CD14-positive monocyte (primary cell): ENCODE data around the gene HGFAC. TPM values are rescaled to one million over a fixed set of nuclear protein-coding genes. Genes with fewer than 3 reads are reported as not detected.

Experiments used
- DNase-seq, 3 donors: peaks; one replicate each; pipeline ENCODE4 v3.0.0-alpha.2; 2011 to 2022
- H2AFZ ChIP-seq: 2 replicates; pipeline ENCODE4 v1.6.0; 2012; ENCODE audit warnings: mild to moderate bottlenecking, low read depth, low read length, inconsistent platforms; ENCODE audit not compliant: insufficient read depth, poor library complexity, severe bottlenecking
- H3K27ac ChIP-seq, 2 donors: 1 replicate in 1 of 2; 2 replicates in 1 of 2; pipeline ENCODE4 v1.5.1; 2012 to 2013; ENCODE audit warnings: low read length in 2 of 2, control low read depth in 1 of 2, inconsistent platforms in 1 of 2, low read depth in 1 of 2, mild to moderate bottlenecking in 1 of 2
- H3K27me3 ChIP-seq, 2 donors: one replicate each; pipeline versions ENCODE4 v1.6.0 to v1.6.1; 2011 to 2013; ENCODE audit warnings: low read length in 2 of 2; ENCODE audit not compliant: control insufficient read depth in 2 of 2, insufficient read depth in 2 of 2
- H3K36me3 ChIP-seq, 2 donors: replicated peaks in 1 of 2; 1 replicate in 1 of 2; 2 replicates in 1 of 2; pipeline versions ENCODE4 v1.5.1 to v1.6.1; 2012 to 2013; ENCODE audit warnings: low read length in 2 of 2, control low read depth in 1 of 2, inconsistent platforms in 1 of 2, mild to moderate bottlenecking in 1 of 2; ENCODE audit not compliant: insufficient read depth in 2 of 2, control insufficient read depth in 1 of 2
- H3K4me1 ChIP-seq, 2 donors: 1 replicate in 1 of 2; 2 replicates in 1 of 2; pipeline versions ENCODE4 v1.5.1 to v1.6.1; 2012 to 2013; ENCODE audit warnings: low read length in 2 of 2, control low read depth in 1 of 2, inconsistent platforms in 1 of 2, mild to moderate bottlenecking in 1 of 2, moderate library complexity in 1 of 2; ENCODE audit not compliant: insufficient read depth in 2 of 2, control insufficient read depth in 1 of 2
- H3K4me2 ChIP-seq: replicated peaks from 2 replicates; pipeline ENCODE3; 2012; ENCODE audit warnings: low read length, moderate library complexity, mild to moderate bottlenecking; ENCODE audit not compliant: poor library complexity, severe bottlenecking; ENCODE audit errors: extremely low read depth
- H3K4me3 ChIP-seq, 3 experiments: fragments of 200-600 bp in 1 of 3; sonication (generic) in 1 of 3; replicated peaks in 1 of 3; 1 replicate in 2 of 3; 2 replicates in 1 of 3; pipeline ENCODE4 v1.5.1; 2011 to 2013; ENCODE audit warnings: low read length in 3 of 3, mild to moderate bottlenecking in 3 of 3, control low read depth in 2 of 3, low read depth in 2 of 3, inconsistent platforms in 1 of 3, moderate library complexity in 1 of 3
- H3K79me2 ChIP-seq: 2 replicates; pipeline ENCODE4 v1.6.0; 2012; ENCODE audit warnings: mild to moderate bottlenecking, control low read depth, inconsistent platforms, low read length, moderate library complexity; ENCODE audit not compliant: insufficient read depth
- H3K9ac ChIP-seq: 2 replicates; pipeline ENCODE4 v1.6.0; 2017; ENCODE audit warnings: low read length, mild to moderate bottlenecking; ENCODE audit not compliant: insufficient read depth, poor library complexity, severe bottlenecking
- H3K9me3 ChIP-seq, 2 donors: replicated peaks in 1 of 2; 1 replicate in 1 of 2; 2 replicates in 1 of 2; pipeline versions ENCODE4 v1.5.1 to v1.6.1; 2012 to 2013; ENCODE audit warnings: low read length in 2 of 2, control low read depth in 1 of 2; ENCODE audit not compliant: control insufficient read depth in 1 of 2, insufficient read depth in 1 of 2
- H4K20me1 ChIP-seq: 2 replicates; pipeline ENCODE4 v1.6.0; 2012; ENCODE audit warnings: mild to moderate bottlenecking, low read length, control low read depth, moderate library complexity; ENCODE audit not compliant: insufficient read depth
- H3K27ac Mint-ChIP-seq, 7 donors: one replicate each; pipeline ENCODE4 v1.8.0; 2020; ENCODE audit warnings: mild to moderate bottlenecking in 7 of 7, mixed read lengths in 7 of 7, moderate library complexity in 6 of 7, inconsistent platforms in 2 of 7
- H3K27me3 Mint-ChIP-seq, 3 donors: one replicate each; pipeline ENCODE4 v1.8.0; 2021 to 2022; ENCODE audit warnings: low read depth in 3 of 3, mild to moderate bottlenecking in 3 of 3, mixed read lengths in 3 of 3, moderate library complexity in 3 of 3, inconsistent platforms in 1 of 3
- H3K36me3 Mint-ChIP-seq, 2 donors: one replicate each; pipeline ENCODE4 v1.8.0; 2020; ENCODE audit warnings: mixed read lengths in 2 of 2, inconsistent platforms in 1 of 2, mild to moderate bottlenecking in 1 of 2
- H3K4me1 Mint-ChIP-seq: one replicate; pipeline ENCODE4 v1.8.0; 2020; ENCODE audit warnings: mild to moderate bottlenecking, mixed read lengths
- H3K4me3 Mint-ChIP-seq, 2 donors: one replicate each; pipeline ENCODE4 v1.8.0; 2020; ENCODE audit warnings: mild to moderate bottlenecking in 2 of 2, mixed read lengths in 2 of 2, moderate library complexity in 1 of 2
- H3K9me3 Mint-ChIP-seq, 7 donors: one replicate each; pipeline ENCODE4 v1.8.0; 2020 to 2022; ENCODE audit warnings: mixed read lengths in 7 of 7, mild to moderate bottlenecking in 6 of 7, moderate library complexity in 6 of 7, inconsistent platforms in 2 of 7
- WGBS: methylation state at CpG from one replicate; pipeline ENCODE4 v1.1.5; 2013; ENCODE audit warnings: missing lambda C conversion rate; ENCODE audit not compliant: insufficient coverage; 5-methylcytosine and 5-hydroxymethylcytosine counted together
- intact Hi-C, 2 donors: fragments of 100-400 bp; cut with micrococcal nuclease; formaldehyde crosslinking; loops; one replicate each; pipeline versions ENCODE4 v1.15.0 to v1.15.1; 2023
- polyA plus RNA-seq, 3 donors: library from polyadenylated mRNA; depleted of rRNA in 1 of 3; unstranded in 2 of 3; stranded (reverse) in 1 of 3; fragments of 300-500 nt in 2 of 3; fragments of >200 nt in 1 of 3; fragmentation: Illumina TruSeq in 2 of 3; gene quantifications; 1 replicate in 2 of 3; 2 replicates in 1 of 3; pipeline ENCODE4 v1.2.3, GENCODE V29; 2012 to 2021
- TF ChIP-seq, protein P1 (sequence below): fragments of 200-600 bp; IDR thresholded peaks from one replicate; pipeline ENCODE4 v1.8.0; 2022; ENCODE audit warnings: antibody characterized with exemption, mild to moderate bottlenecking

The HGFAC gene
- polyA plus RNA-seq, 3 donors, result 0.17 TPM; not detected in 2

- Mint-ChIP-seq H3K4me3 (peak overlapping the region in 1 of 2 donors; percentile 49), H3K4me1 (no peaks in the 10 kb centered on the region), H3K27ac (peak overlapping the region in 2 of 7 donors; percentile 51 to 73), H3K36me3 (no peaks in the 10 kb centered on the region), H3K9me3 (peaks cover 0 to 3% (median 0%) of the 10 kb centered on the region in 7 donors), H3K27me3 (peaks cover 28 to 79% (median 42%) of the 10 kb centered on the region in 3 donors)
- Histone ChIP-seq H3K27me3 (peaks cover 0 to 12% of the 10 kb centered on the region in 2 donors), H3K9ac (no peak overlapping the region), H2AFZ (no peak overlapping the region), H3K36me3 (no peaks in the 10 kb centered on the region), H3K4me3 (no peak overlapping the region), H3K4me2 (no peak overlapping the region), H3K9me3 (no peaks in the 10 kb centered on the region), H3K4me1 (no peaks in the 10 kb centered on the region), H4K20me1 (no peaks in the 10 kb centered on the region), H3K79me2 (no peaks in the 10 kb centered on the region), H3K27ac (no peak overlapping the region)
- WGBS, result 65% methylated on average over 15 of the region's 17 CpGs
- no peak for DNase-seq
- TF ChIP-seq, protein P1, sequence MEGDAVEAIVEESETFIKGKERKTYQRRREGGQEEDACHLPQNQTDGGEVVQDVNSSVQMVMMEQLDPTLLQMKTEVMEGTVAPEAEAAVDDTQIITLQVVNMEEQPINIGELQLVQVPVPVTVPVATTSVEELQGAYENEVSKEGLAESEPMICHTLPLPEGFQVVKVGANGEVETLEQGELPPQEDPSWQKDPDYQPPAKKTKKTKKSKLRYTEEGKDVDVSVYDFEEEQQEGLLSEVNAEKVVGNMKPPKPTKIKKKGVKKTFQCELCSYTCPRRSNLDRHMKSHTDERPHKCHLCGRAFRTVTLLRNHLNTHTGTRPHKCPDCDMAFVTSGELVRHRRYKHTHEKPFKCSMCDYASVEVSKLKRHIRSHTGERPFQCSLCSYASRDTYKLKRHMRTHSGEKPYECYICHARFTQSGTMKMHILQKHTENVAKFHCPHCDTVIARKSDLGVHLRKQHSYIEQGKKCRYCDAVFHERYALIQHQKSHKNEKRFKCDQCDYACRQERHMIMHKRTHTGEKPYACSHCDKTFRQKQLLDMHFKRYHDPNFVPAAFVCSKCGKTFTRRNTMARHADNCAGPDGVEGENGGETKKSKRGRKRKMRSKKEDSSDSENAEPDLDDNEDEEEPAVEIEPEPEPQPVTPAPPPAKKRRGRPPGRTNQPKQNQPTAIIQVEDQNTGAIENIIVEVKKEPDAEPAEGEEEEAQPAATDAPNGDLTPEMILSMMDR, result no peak
- intact Hi-C loops, result no loop called here
These were observed 50.1 kb downstream of the HGFAC start for GRCh38 chr4:3491681-3492405.

GRCh38 chr4:3492741-3493719 lies 51.3 kb downstream of the HGFAC start:
- Mint-ChIP-seq H3K27me3 (peaks cover 30 to 77% (median 43%) of the 10 kb centered on the region in 3 donors), H3K9me3 (peaks cover 0 to 3% (median 0%) of the 10 kb centered on the region in 7 donors), H3K36me3 (no peaks in the 10 kb centered on the region), H3K27ac (no peak overlapping the region), H3K4me1 (no peaks in the 10 kb centered on the region), H3K4me3 (no peak overlapping the region)
- no peak overlapping the region for H2AFZ ChIP-seq
- 88% methylated on average over 45 of the region's 55 CpGs for WGBS
- no peaks in the 10 kb centered on the region for H3K36me3 ChIP-seq
- H3K4me2 ChIP-seq, result no peak overlapping the region
- peaks cover 4% of the 10 kb centered on the region for H4K20me1 ChIP-seq
- no peaks in the 10 kb centered on the region for H3K9me3 ChIP-seq
- H3K4me3 ChIP-seq, result no peak overlapping the region
- TF ChIP-seq, protein P1, result no peak
- no peaks in the 10 kb centered on the region for H3K4me1 ChIP-seq
- DNase-seq, result no peak
- no peak overlapping the region for H3K9ac ChIP-seq
- H3K27me3 ChIP-seq, result peaks cover 0 to 12% of the 10 kb centered on the region in 2 donors
- intact Hi-C loops, result no loop called here
- no peak overlapping the region for H3K27ac ChIP-seq
- H3K79me2 ChIP-seq, result no peaks in the 10 kb centered on the region
